ENCODE measurements around the gene THSD4.

The THSD4 gene

DNA sequence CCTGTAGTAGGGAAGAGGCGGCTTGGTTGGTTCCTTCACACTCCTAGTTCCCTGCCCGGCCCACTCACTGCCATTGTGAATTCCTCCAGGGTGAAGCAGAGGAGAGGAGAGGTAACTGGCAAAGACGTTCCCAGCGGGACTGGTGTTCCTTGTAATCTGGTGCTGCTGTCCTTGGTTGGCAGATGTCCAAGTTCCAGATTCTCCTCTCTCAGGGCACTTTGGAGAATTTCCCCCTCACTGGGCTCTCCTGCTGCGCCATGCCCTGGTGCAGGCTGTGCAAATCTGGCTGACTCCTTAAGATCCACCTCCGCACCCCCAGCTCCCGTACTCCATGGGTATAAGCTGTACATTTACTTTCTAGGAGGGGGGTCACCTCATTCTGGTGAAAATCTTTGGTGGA lies 37.3 kb downstream of the THSD4 start:
- no peak overlapping the region for H3K4me2 ChIP-seq (ENCODE audit: low read depth, low read length, poor library complexity, severe bottlenecking)
- no peak for TF ChIP-seq EZH2phosphoT487 (IDR thresholded peaks at IDR 0.05; ENCODE audit: borderline replicate concordance)
- TF ChIP-seq, protein P1, sequence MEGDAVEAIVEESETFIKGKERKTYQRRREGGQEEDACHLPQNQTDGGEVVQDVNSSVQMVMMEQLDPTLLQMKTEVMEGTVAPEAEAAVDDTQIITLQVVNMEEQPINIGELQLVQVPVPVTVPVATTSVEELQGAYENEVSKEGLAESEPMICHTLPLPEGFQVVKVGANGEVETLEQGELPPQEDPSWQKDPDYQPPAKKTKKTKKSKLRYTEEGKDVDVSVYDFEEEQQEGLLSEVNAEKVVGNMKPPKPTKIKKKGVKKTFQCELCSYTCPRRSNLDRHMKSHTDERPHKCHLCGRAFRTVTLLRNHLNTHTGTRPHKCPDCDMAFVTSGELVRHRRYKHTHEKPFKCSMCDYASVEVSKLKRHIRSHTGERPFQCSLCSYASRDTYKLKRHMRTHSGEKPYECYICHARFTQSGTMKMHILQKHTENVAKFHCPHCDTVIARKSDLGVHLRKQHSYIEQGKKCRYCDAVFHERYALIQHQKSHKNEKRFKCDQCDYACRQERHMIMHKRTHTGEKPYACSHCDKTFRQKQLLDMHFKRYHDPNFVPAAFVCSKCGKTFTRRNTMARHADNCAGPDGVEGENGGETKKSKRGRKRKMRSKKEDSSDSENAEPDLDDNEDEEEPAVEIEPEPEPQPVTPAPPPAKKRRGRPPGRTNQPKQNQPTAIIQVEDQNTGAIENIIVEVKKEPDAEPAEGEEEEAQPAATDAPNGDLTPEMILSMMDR (conservative IDR thresholded peaks at IDR 0.05; ENCODE audit: low read length), result no peak
- H3F3A ChIP-seq (ENCODE audit: low read depth), result no peaks in the 10 kb centered on the region
- no peaks in the 10 kb centered on the region for H4K20me1 ChIP-seq (ENCODE audit: insufficient read depth, low read length, poor library complexity, severe bottlenecking)
- no peak overlapping the region for H3K9ac ChIP-seq (ENCODE audit: low read depth, low read length, poor library complexity, severe bottlenecking)
- no peaks in the 10 kb centered on the region for H3K4me1 ChIP-seq (ENCODE audit: insufficient read depth, low read length, poor library complexity, severe bottlenecking)
- no peaks in the 10 kb centered on the region for H3K27me3 ChIP-seq (ENCODE audit: insufficient read depth, low read length, poor library complexity, severe bottlenecking)
- H3K79me2 ChIP-seq (ENCODE audit: insufficient read depth, low read length), result no peaks in the 10 kb centered on the region
- no peak overlapping the region for H3K4me3 ChIP-seq (ENCODE audit: low read length, poor library complexity, severe bottlenecking)
- no peaks in the 10 kb centered on the region for H3K36me3 ChIP-seq (ENCODE audit: insufficient read depth, low read length)
- no peak overlapping the region for H2AFZ ChIP-seq (ENCODE audit: low read length)
- no peaks in the 10 kb centered on the region for H3K9me3 ChIP-seq (ENCODE audit: insufficient read depth, low read depth, low read length)
- H3K9me2 ChIP-seq (replicated peaks; ENCODE audit: low read depth, low read length), result no peaks in the 10 kb centered on the region

DNA sequence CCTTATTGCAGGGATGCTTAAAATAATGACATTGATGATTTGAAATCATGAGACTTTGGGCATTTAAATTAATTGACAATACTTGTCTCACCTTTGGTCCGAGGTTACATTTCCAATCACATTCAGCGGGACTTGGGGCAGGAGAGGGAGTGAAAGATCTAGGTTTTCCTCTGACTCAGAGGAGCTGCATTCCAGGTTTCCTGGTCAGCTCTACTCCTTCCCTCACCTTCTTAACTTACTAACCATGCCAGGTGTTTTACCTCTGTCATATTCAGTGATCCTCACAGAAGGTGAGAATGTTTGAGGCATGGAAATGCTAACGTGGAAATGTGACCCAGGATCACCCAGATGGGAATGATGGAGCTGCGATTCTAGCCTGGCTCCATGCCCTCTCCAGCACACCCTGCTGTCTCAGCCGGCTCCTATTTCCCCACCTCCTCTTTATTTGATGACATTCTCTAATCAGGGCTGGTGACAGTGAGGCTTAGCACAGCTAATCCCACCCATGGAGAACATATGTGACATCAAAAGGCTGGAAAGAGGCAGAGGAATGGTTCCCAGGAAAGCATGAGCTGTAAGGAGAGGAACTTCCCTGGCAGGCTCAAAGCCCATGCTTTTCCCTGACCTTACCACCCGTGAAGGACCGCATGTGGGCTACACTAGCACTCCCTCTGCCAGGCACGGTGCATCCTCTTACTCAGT lies 38.7 kb downstream of the THSD4 start:
- Histone ChIP-seq H3K4me1 (ENCODE audit: insufficient read depth, low read length, poor library complexity, severe bottlenecking) (no peaks in the 10 kb centered on the region), H2AFZ (ENCODE audit: low read length) (no peak overlapping the region), H3F3A (ENCODE audit: low read depth) (no peaks in the 10 kb centered on the region), H3K9me3 (ENCODE audit: insufficient read depth, low read depth, low read length) (no peaks in the 10 kb centered on the region), H3K27me3 (ENCODE audit: insufficient read depth, low read length, poor library complexity, severe bottlenecking) (no peaks in the 10 kb centered on the region), H3K9ac (ENCODE audit: low read depth, low read length, poor library complexity, severe bottlenecking) (no peak overlapping the region), H3K4me2 (ENCODE audit: low read depth, low read length, poor library complexity, severe bottlenecking) (no peak overlapping the region), H4K20me1 (ENCODE audit: insufficient read depth, low read length, poor library complexity, severe bottlenecking) (no peaks in the 10 kb centered on the region), H3K4me3 (ENCODE audit: low read length, poor library complexity, severe bottlenecking) (no peak overlapping the region), H3K9me2 (replicated peaks; ENCODE audit: low read depth, low read length) (no peaks in the 10 kb centered on the region), H3K79me2 (ENCODE audit: insufficient read depth, low read length) (no peaks in the 10 kb centered on the region), H3K36me3 (ENCODE audit: insufficient read depth, low read length) (no peaks in the 10 kb centered on the region)
- no peak for TF ChIP-seq EZH2phosphoT487 (IDR thresholded peaks at IDR 0.05; ENCODE audit: borderline replicate concordance)
- TF ChIP-seq, protein P1 (conservative IDR thresholded peaks at IDR 0.05; ENCODE audit: low read length), result no peak

DNA sequence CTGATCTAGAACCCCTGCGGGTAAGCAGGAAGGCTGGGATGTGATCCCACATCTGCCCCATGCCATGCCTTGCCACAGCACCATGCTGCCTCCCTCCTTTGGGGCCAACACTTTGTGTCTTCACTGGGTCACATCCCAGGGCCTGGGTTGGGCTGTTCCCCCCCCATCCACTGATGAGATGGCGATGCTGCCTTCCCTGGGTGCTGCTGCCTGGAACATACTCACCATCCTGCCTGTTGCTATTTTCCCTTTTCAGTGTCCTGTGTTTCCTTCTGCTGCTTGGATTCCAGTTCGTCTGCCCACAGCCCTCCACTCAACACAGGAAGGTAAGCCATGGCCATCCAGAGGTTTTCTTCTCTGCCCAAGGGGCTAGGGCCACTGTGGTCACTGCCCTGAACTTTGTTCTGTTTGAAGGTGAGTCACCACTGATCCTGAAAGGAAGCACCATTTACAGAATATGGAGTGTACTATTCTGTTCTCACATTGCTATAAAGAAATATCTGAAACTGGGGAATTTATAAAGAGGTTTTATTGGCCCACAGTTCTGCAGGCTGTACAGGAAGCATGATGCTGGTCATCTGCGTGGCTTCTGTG lies 39.4 kb downstream of the THSD4 start:
- Histone ChIP-seq H3K4me1 (ENCODE audit: insufficient read depth, low read length, poor library complexity, severe bottlenecking) (no peaks in the 10 kb centered on the region), H3K79me2 (ENCODE audit: insufficient read depth, low read length) (no peaks in the 10 kb centered on the region), H3K9me2 (replicated peaks; ENCODE audit: low read depth, low read length) (no peaks in the 10 kb centered on the region), H4K20me1 (ENCODE audit: insufficient read depth, low read length, poor library complexity, severe bottlenecking) (no peaks in the 10 kb centered on the region), H3K36me3 (ENCODE audit: insufficient read depth, low read length) (no peaks in the 10 kb centered on the region), H3K9ac (ENCODE audit: low read depth, low read length, poor library complexity, severe bottlenecking) (no peak overlapping the region), H3K4me2 (ENCODE audit: low read depth, low read length, poor library complexity, severe bottlenecking) (no peak overlapping the region), H3K9me3 (ENCODE audit: insufficient read depth, low read depth, low read length) (no peaks in the 10 kb centered on the region), H3K27me3 (ENCODE audit: insufficient read depth, low read length, poor library complexity, severe bottlenecking) (no peaks in the 10 kb centered on the region), H3K4me3 (ENCODE audit: low read length, poor library complexity, severe bottlenecking) (no peak overlapping the region), H2AFZ (ENCODE audit: low read length) (no peak overlapping the region), H3F3A (ENCODE audit: low read depth) (no peaks in the 10 kb centered on the region)
- TF ChIP-seq EZH2phosphoT487 (IDR thresholded peaks at IDR 0.05; ENCODE audit: borderline replicate concordance), result no peak
- TF ChIP-seq, protein P1 (conservative IDR thresholded peaks at IDR 0.05; ENCODE audit: low read length), result no peak

Data from Loucy (cell line).